WTC11 (cell line): ENCODE results near the gene TOMM5. TPM values are rescaled to one million over a fixed set of nuclear protein-coding genes. Genes with fewer than 3 reads are reported as not detected.

ENCODE experiments used
- E2F1 ChIP-seq: sonication (generic); formaldehyde crosslinking; IDR thresholded peaks from 2 replicates; pipeline ENCODE4 v1.8.0; 2022; ENCODE audit warnings: mild to moderate bottlenecking, missing genetic modification reagents
- E2F4 ChIP-seq: sonication (generic); formaldehyde crosslinking; IDR thresholded peaks from 2 replicates; pipeline ENCODE4 v1.8.1; 2022; ENCODE audit warnings: low read depth, mild to moderate bottlenecking, moderate library complexity, missing genetic modification reagents, borderline replicate concordance
- ERG ChIP-seq: fragments of 250-450 bp; sonication (Bioruptor Pico); IDR thresholded peaks from 2 replicates; pipeline ENCODE4 v1.8.0; 2021; ENCODE audit warnings: mild to moderate bottlenecking
- FOXK1 ChIP-seq: sonication (generic); formaldehyde crosslinking; IDR thresholded peaks from 2 replicates; pipeline ENCODE4 v1.8.0; 2022; ENCODE audit warnings: mild to moderate bottlenecking, moderate library complexity, missing genetic modification reagents
- HMGA2 ChIP-seq: fragments of 250-450 bp; sonication (Bioruptor Pico); IDR thresholded peaks from 2 replicates; pipeline ENCODE4 v1.4.0; 2021; ENCODE audit warnings: mild to moderate bottlenecking, moderate library complexity
- IRF1 ChIP-seq: sonication (generic); formaldehyde crosslinking; IDR thresholded peaks from 2 replicates; pipeline ENCODE4 v1.8.0; 2023; ENCODE audit warnings: missing genetic modification reagents
- KAT7 ChIP-seq: sonication (generic); formaldehyde crosslinking; IDR thresholded peaks from 2 replicates; pipeline ENCODE4 v1.8.1; 2023; ENCODE audit warnings: missing genetic modification reagents, mild to moderate bottlenecking, borderline replicate concordance
- OVOL2 ChIP-seq: fragments of 250-450 bp; sonication (Bioruptor Pico); IDR thresholded peaks from 2 replicates; pipeline ENCODE4 v1.9.0; 2021; ENCODE audit warnings: mild to moderate bottlenecking, borderline replicate concordance
- TEAD4 ChIP-seq: sonication (generic); formaldehyde crosslinking; IDR thresholded peaks from 2 replicates; pipeline ENCODE4 v1.8.0; 2022; ENCODE audit warnings: mild to moderate bottlenecking, missing genetic modification reagents
- ZNF263 ChIP-seq: sonication (generic); formaldehyde crosslinking; IDR thresholded peaks from 2 replicates; pipeline ENCODE4 v1.8.1; 2022; ENCODE audit warnings: low read depth, mild to moderate bottlenecking, moderate library complexity, missing genetic modification reagents
- ZNF512 ChIP-seq: sonication (generic); formaldehyde crosslinking; IDR thresholded peaks from 2 replicates; pipeline ENCODE4 v1.8.1; 2022; ENCODE audit warnings: missing genetic modification reagents, borderline replicate concordance
- total RNA-seq: library from RNA; stranded (reverse); gene quantifications from 3 replicates; pipeline ENCODE4 v1.2.3, GENCODE V29; 2021
- TF ChIP-seq, protein P1 (sequence below): fragments of 250-450 bp; sonication (Bioruptor Pico); IDR thresholded peaks from 2 replicates; pipeline ENCODE4 v1.9.0; 2021; ENCODE audit warnings: mild to moderate bottlenecking, borderline replicate concordance
- TF ChIP-seq, protein P2 (sequence below): fragments of 250-450 bp; sonication (Bioruptor Pico); IDR thresholded peaks from 2 replicates; pipeline ENCODE4 v1.9.0; 2021; ENCODE audit warnings: moderate library complexity, mild to moderate bottlenecking, inconsistent platforms, borderline replicate concordance
- TF ChIP-seq, protein P3 (sequence below): sonication (generic); formaldehyde crosslinking; IDR thresholded peaks from 2 replicates; pipeline ENCODE4 v1.8.1; 2023; ENCODE audit warnings: mild to moderate bottlenecking, missing genetic modification reagents
- TF ChIP-seq, protein P4 (sequence below): fragments of 200-600 bp; IDR thresholded peaks from 2 replicates; pipeline ENCODE4 v1.8.0; 2022; ENCODE audit warnings: antibody characterized with exemption
- TF ChIP-seq, protein P5 (sequence below): sonication (generic); formaldehyde crosslinking; IDR thresholded peaks from 2 replicates; pipeline ENCODE4 v1.8.0; 2022; ENCODE audit warnings: missing genetic modification reagents
- TF ChIP-seq, protein P6 (sequence below): sonication (generic); formaldehyde crosslinking; conservative IDR thresholded peaks from 2 replicates; pipeline ENCODE4 v1.8.1; 2022; ENCODE audit warnings: mild to moderate bottlenecking, missing genetic modification reagents

Gene TOMM5
- total RNA-seq, 1 experiment from 2014 or later = 112 TPM

- TF ChIP-seq, protein P1, sequence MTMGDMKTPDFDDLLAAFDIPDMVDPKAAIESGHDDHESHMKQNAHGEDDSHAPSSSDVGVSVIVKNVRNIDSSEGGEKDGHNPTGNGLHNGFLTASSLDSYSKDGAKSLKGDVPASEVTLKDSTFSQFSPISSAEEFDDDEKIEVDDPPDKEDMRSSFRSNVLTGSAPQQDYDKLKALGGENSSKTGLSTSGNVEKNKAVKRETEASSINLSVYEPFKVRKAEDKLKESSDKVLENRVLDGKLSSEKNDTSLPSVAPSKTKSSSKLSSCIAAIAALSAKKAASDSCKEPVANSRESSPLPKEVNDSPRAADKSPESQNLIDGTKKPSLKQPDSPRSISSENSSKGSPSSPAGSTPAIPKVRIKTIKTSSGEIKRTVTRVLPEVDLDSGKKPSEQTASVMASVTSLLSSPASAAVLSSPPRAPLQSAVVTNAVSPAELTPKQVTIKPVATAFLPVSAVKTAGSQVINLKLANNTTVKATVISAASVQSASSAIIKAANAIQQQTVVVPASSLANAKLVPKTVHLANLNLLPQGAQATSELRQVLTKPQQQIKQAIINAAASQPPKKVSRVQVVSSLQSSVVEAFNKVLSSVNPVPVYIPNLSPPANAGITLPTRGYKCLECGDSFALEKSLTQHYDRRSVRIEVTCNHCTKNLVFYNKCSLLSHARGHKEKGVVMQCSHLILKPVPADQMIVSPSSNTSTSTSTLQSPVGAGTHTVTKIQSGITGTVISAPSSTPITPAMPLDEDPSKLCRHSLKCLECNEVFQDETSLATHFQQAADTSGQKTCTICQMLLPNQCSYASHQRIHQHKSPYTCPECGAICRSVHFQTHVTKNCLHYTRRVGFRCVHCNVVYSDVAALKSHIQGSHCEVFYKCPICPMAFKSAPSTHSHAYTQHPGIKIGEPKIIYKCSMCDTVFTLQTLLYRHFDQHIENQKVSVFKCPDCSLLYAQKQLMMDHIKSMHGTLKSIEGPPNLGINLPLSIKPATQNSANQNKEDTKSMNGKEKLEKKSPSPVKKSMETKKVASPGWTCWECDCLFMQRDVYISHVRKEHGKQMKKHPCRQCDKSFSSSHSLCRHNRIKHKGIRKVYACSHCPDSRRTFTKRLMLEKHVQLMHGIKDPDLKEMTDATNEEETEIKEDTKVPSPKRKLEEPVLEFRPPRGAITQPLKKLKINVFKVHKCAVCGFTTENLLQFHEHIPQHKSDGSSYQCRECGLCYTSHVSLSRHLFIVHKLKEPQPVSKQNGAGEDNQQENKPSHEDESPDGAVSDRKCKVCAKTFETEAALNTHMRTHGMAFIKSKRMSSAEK (CRISPR knock-in tag) = 0 out of 2 replicates have a peak, but pooled peaks have one; percentile 46
- TF ChIP-seq E2F1 (CRISPR knock-in tag) = peak; percentile 97
- peak; percentile 89 for TF ChIP-seq E2F4
- no peak for TF ChIP-seq ZNF263 (CRISPR knock-in tag)
- no peak for TF ChIP-seq OVOL2
- peak; percentile 71; the same call in 1 of the 2 replicates for TF ChIP-seq ZNF512 (CRISPR knock-in tag)
- no peak for TF ChIP-seq ERG (CRISPR knock-in tag)
- TF ChIP-seq, protein P2, sequence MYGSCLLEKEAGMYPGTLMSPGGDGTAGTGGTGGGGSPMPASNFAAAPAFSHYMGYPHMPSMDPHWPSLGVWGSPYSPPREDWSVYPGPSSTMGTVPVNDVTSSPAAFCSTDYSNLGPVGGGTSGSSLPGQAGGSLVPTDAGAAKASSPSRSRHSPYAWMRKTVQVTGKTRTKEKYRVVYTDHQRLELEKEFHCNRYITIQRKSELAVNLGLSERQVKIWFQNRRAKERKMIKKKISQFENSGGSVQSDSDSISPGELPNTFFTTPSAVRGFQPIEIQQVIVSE (CRISPR knock-in tag) = no peak
- TF ChIP-seq, protein P3, sequence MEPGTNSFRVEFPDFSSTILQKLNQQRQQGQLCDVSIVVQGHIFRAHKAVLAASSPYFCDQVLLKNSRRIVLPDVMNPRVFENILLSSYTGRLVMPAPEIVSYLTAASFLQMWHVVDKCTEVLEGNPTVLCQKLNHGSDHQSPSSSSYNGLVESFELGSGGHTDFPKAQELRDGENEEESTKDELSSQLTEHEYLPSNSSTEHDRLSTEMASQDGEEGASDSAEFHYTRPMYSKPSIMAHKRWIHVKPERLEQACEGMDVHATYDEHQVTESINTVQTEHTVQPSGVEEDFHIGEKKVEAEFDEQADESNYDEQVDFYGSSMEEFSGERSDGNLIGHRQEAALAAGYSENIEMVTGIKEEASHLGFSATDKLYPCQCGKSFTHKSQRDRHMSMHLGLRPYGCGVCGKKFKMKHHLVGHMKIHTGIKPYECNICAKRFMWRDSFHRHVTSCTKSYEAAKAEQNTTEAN (CRISPR knock-in tag) = peak; percentile 99
- TF ChIP-seq, protein P4, sequence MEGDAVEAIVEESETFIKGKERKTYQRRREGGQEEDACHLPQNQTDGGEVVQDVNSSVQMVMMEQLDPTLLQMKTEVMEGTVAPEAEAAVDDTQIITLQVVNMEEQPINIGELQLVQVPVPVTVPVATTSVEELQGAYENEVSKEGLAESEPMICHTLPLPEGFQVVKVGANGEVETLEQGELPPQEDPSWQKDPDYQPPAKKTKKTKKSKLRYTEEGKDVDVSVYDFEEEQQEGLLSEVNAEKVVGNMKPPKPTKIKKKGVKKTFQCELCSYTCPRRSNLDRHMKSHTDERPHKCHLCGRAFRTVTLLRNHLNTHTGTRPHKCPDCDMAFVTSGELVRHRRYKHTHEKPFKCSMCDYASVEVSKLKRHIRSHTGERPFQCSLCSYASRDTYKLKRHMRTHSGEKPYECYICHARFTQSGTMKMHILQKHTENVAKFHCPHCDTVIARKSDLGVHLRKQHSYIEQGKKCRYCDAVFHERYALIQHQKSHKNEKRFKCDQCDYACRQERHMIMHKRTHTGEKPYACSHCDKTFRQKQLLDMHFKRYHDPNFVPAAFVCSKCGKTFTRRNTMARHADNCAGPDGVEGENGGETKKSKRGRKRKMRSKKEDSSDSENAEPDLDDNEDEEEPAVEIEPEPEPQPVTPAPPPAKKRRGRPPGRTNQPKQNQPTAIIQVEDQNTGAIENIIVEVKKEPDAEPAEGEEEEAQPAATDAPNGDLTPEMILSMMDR = no peak
- no peak for TF ChIP-seq HMGA2 (CRISPR knock-in tag)
- TF ChIP-seq, protein P5, sequence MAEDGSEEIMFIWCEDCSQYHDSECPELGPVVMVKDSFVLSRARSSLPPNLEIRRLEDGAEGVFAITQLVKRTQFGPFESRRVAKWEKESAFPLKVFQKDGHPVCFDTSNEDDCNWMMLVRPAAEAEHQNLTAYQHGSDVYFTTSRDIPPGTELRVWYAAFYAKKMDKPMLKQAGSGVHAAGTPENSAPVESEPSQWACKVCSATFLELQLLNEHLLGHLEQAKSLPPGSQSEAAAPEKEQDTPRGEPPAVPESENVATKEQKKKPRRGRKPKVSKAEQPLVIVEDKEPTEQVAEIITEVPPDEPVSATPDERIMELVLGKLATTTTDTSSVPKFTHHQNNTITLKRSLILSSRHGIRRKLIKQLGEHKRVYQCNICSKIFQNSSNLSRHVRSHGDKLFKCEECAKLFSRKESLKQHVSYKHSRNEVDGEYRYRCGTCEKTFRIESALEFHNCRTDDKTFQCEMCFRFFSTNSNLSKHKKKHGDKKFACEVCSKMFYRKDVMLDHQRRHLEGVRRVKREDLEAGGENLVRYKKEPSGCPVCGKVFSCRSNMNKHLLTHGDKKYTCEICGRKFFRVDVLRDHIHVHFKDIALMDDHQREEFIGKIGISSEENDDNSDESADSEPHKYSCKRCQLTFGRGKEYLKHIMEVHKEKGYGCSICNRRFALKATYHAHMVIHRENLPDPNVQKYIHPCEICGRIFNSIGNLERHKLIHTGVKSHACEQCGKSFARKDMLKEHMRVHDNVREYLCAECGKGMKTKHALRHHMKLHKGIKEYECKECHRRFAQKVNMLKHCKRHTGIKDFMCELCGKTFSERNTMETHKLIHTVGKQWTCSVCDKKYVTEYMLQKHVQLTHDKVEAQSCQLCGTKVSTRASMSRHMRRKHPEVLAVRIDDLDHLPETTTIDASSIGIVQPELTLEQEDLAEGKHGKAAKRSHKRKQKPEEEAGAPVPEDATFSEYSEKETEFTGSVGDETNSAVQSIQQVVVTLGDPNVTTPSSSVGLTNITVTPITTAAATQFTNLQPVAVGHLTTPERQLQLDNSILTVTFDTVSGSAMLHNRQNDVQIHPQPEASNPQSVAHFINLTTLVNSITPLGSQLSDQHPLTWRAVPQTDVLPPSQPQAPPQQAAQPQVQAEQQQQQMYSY (CRISPR knock-in tag) = peak; percentile 65
- TF ChIP-seq, protein P6, sequence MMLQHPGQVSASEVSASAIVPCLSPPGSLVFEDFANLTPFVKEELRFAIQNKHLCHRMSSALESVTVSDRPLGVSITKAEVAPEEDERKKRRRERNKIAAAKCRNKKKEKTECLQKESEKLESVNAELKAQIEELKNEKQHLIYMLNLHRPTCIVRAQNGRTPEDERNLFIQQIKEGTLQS (CRISPR knock-in tag) = peak; percentile 54; the same call in 1 of the 2 replicates
- peak; percentile 98 for TF ChIP-seq IRF1 (CRISPR knock-in tag)
- peak; percentile 95; the same call in 1 of the 2 replicates for TF ChIP-seq KAT7
- peak; percentile 95 for TF ChIP-seq TEAD4
- peak; percentile 98 for TF ChIP-seq FOXK1 (CRISPR knock-in tag)
These were observed at the start of gene TOMM5 (continued) for GRCh38 chr9:37592108-37592951.
